Muscle layer of duodenum (tissue), 2 donors: ENCODE data around the gene PDE9A.
"Not testable (repeated sequence)": the region's sequence is repeated elsewhere in the genome, so short reads cannot be mapped to it uniquely, and the experiment has no call there.

Source experiments
- H3K27ac ChIP-seq: one replicate; pipeline ENCODE4 v1.7.0; 2013; ENCODE audit warnings: mild to moderate bottlenecking, low read length
- H3K27me3 ChIP-seq: one replicate; pipeline ENCODE4 v1.7.0; 2013; ENCODE audit warnings: low read depth, mild to moderate bottlenecking, control low read depth, low read length
- H3K36me3 ChIP-seq, 2 donors: one replicate each; pipeline ENCODE4 v1.7.0; 2013; ENCODE audit warnings: low read length in 2 of 2, control low read depth in 1 of 2, mild to moderate bottlenecking in 1 of 2; ENCODE audit not compliant: insufficient read depth in 2 of 2, control insufficient read depth in 1 of 2
- H3K4me1 ChIP-seq, 2 donors: one replicate each; pipeline ENCODE4 v1.7.0; 2013; ENCODE audit warnings: low read length in 2 of 2, mild to moderate bottlenecking in 2 of 2, control low read depth in 1 of 2, moderate library complexity in 1 of 2; ENCODE audit not compliant: insufficient read depth in 2 of 2, control insufficient read depth in 1 of 2
- H3K4me3 ChIP-seq, 2 donors: one replicate each; pipeline ENCODE4 v1.7.0; 2013; ENCODE audit warnings: low read length in 2 of 2, low read depth in 1 of 2, mild to moderate bottlenecking in 1 of 2
- H3K9me3 ChIP-seq, 2 donors: one replicate each; pipeline ENCODE4 v1.7.0; 2013; ENCODE audit warnings: low read length in 2 of 2, control low read depth in 1 of 2, mild to moderate bottlenecking in 1 of 2; ENCODE audit not compliant: control insufficient read depth in 1 of 2
- donor health status: healthy.

PDE9A gene

GRCh38 chr21:42708107-42708506 is 54.7 kb downstream of the PDE9A start:
- no peaks in the 10 kb centered on the region for H3K4me1 ChIP-seq
- H3K27ac ChIP-seq = no peak overlapping the region
- no peaks in the 10 kb centered on the region for H3K9me3 ChIP-seq
- no peaks in the 10 kb centered on the region for H3K27me3 ChIP-seq
- H3K36me3 ChIP-seq = peaks cover 0 to 13% of the 10 kb centered on the region in 2 donors
- no peak overlapping the region for H3K4me3 ChIP-seq

GRCh38 chr21:42708916-42709315 is 55.5 kb downstream of the PDE9A start:
- H3K4me3 ChIP-seq, H3K4me1 ChIP-seq, H3K27me3 ChIP-seq: not testable (repeated sequence)

GRCh38 chr21:42711667-42712066 is 58.2 kb downstream of the PDE9A start:
- no peak overlapping the region for H3K4me3 ChIP-seq
- no peaks in the 10 kb centered on the region for H3K9me3 ChIP-seq
- H3K36me3 ChIP-seq = peaks cover 0 to 4% of the 10 kb centered on the region in 2 donors
- H3K27me3 ChIP-seq = no peaks in the 10 kb centered on the region
- no peak overlapping the region for H3K27ac ChIP-seq
- no peaks in the 10 kb centered on the region for H3K4me1 ChIP-seq

More at GRCh38 chr21:42708916-42709315, 55.5 kb downstream of the PDE9A start:
- H3K36me3 ChIP-seq, H3K27ac ChIP-seq, H3K9me3 ChIP-seq: not testable (repeated sequence)

GRCh38 chr21:42715427-42715826 is 62.0 kb downstream of the PDE9A start:
- H3K27ac ChIP-seq, H3K9me3 ChIP-seq, H3K36me3 ChIP-seq, H3K4me3 ChIP-seq, H3K4me1 ChIP-seq, H3K27me3 ChIP-seq: not testable (repeated sequence)

- no peaks in the 10 kb centered on the region for H3K9me3 ChIP-seq
- H3K4me3 ChIP-seq = no peak overlapping the region
- H3K4me1 ChIP-seq = peaks cover 0 to 9% of the 10 kb centered on the region in 2 donors
- no peaks in the 10 kb centered on the region for H3K27me3 ChIP-seq
- H3K27ac ChIP-seq = no peak overlapping the region
- H3K36me3 ChIP-seq = no peaks in the 10 kb centered on the region
These were observed 62.7 kb downstream of the PDE9A start for GRCh38 chr21:42716074-42716473.

- not testable (repeated sequence) for H3K27me3 ChIP-seq, H3K27ac ChIP-seq, H3K36me3 ChIP-seq, H3K9me3 ChIP-seq
- H3K4me3 ChIP-seq = peak overlapping the region in 1 of 2 donors; percentile 45
- peaks cover 4 to 27% of the 10 kb centered on the region in 2 donors for H3K4me1 ChIP-seq
These were observed 67.1 kb downstream of the PDE9A start for GRCh38 chr21:42720484-42720883.

- H3K27ac ChIP-seq = no peak overlapping the region
- peaks cover 0 to 10% of the 10 kb centered on the region in 2 donors for H3K36me3 ChIP-seq
- H3K27me3 ChIP-seq = no peaks in the 10 kb centered on the region
- H3K4me3 ChIP-seq = peak overlapping the region in 1 of 2 donors; percentile 45
- H3K4me1 ChIP-seq = peaks cover 4 to 27% of the 10 kb centered on the region in 2 donors
- no peaks in the 10 kb centered on the region for H3K9me3 ChIP-seq
These were observed 68.0 kb downstream of the PDE9A start for GRCh38 chr21:42721341-42721824.

- Histone ChIP-seq H3K27me3 (no peaks in the 10 kb centered on the region), H3K27ac (no peak overlapping the region), H3K4me3 (no peak overlapping the region), H3K36me3 (peaks cover 0 to 10% of the 10 kb centered on the region in 2 donors), H3K9me3 (no peaks in the 10 kb centered on the region), H3K4me1 (peaks cover 4 to 27% of the 10 kb centered on the region in 2 donors)
These were observed 68.7 kb downstream of the PDE9A start for GRCh38 chr21:42722153-42722552.

GRCh38 chr21:42722808-42723473 is 69.5 kb downstream of the PDE9A start:
- Histone ChIP-seq H3K27me3 (no peaks in the 10 kb centered on the region), H3K27ac (no peak overlapping the region), H3K4me1 (peaks cover 4 to 27% of the 10 kb centered on the region in 2 donors), H3K9me3 (no peaks in the 10 kb centered on the region), H3K36me3 (peaks cover 0 to 10% of the 10 kb centered on the region in 2 donors), H3K4me3 (no peak overlapping the region)

- no peak overlapping the region for H3K4me3 ChIP-seq
- no peaks in the 10 kb centered on the region for H3K27me3 ChIP-seq
- H3K9me3 ChIP-seq = no peaks in the 10 kb centered on the region
- no peak overlapping the region for H3K27ac ChIP-seq
- peaks cover 0 to 10% of the 10 kb centered on the region in 2 donors for H3K36me3 ChIP-seq
- peaks cover 4 to 27% of the 10 kb centered on the region in 2 donors for H3K4me1 ChIP-seq
These were observed 71.0 kb downstream of the PDE9A start for GRCh38 chr21:42724226-42724920.

- Histone ChIP-seq H3K36me3 (peaks cover 0 to 10% of the 10 kb centered on the region in 2 donors), H3K27me3 (no peaks in the 10 kb centered on the region), H3K27ac (no peak overlapping the region), H3K4me3 (no peak overlapping the region), H3K4me1 (peaks cover 4 to 23% of the 10 kb centered on the region in 2 donors), H3K9me3 (no peaks in the 10 kb centered on the region)
These were observed 72.1 kb downstream of the PDE9A start for GRCh38 chr21:42725416-42725930.
